Endothelial cell (in vitro differentiated cells): ENCODE measurements around the gene EML1. TPM values are rescaled to one million over a fixed set of nuclear protein-coding genes. Genes with fewer than 3 reads are reported as not detected.

Experiments used
- DNase-seq: peaks from one replicate; pipeline ENCODE4 v3.0.0; 2021; ENCODE audit warnings: low spot score
- H3K27ac Mint-ChIP-seq: one replicate; pipeline ENCODE4 v1.8.0; 2021; ENCODE audit warnings: mixed read lengths, inconsistent platforms; ENCODE audit not compliant: unreplicated experiment
- H3K27me3 Mint-ChIP-seq: one replicate; pipeline ENCODE4 v1.8.0; 2021; ENCODE audit warnings: mild to moderate bottlenecking, moderate library complexity, mixed read lengths, inconsistent platforms; ENCODE audit not compliant: unreplicated experiment
- H3K36me3 Mint-ChIP-seq: one replicate; pipeline ENCODE4 v1.8.0; 2021; ENCODE audit warnings: mild to moderate bottlenecking, low read depth, mixed read lengths, inconsistent platforms; ENCODE audit not compliant: unreplicated experiment
- H3K4me1 Mint-ChIP-seq: one replicate; pipeline ENCODE4 v1.8.0; 2021; ENCODE audit warnings: mild to moderate bottlenecking, mixed read lengths, inconsistent platforms; ENCODE audit not compliant: unreplicated experiment
- H3K4me3 Mint-ChIP-seq: one replicate; pipeline ENCODE4 v1.8.0; 2021; ENCODE audit warnings: mild to moderate bottlenecking, mixed read lengths, inconsistent platforms; ENCODE audit not compliant: unreplicated experiment
- H3K9me3 Mint-ChIP-seq: one replicate; pipeline ENCODE4 v1.8.0; 2021; ENCODE audit warnings: mixed read lengths, inconsistent platforms; ENCODE audit not compliant: unreplicated experiment
- CTCF ChIP-seq: fragments of 200-600 bp; sonication (generic); IDR thresholded peaks from one replicate; pipeline ENCODE4 v1.5.0; 2021; ENCODE audit warnings: antibody characterized with exemption; ENCODE audit not compliant: unreplicated experiment
- total RNA-seq: library from RNA; stranded (reverse); fragmentation: NEBNext Ultra II Directional; extraction: Animal tissue kit (Norgen Biotek cat#: 25700); gene quantifications from one replicate; pipeline ENCODE4 v1.2.1, GENCODE V29; 2021; ENCODE audit not compliant: unreplicated experiment

EML1 gene
- total RNA-seq, 1 donor from 2014 or later: 10.0 TPM

- no peak for TF ChIP-seq CTCF
- Mint-ChIP-seq H3K4me1 (no peaks in the 10 kb centered on the region), H3K36me3 (peaks cover 4% of the 10 kb centered on the region), H3K9me3 (no peaks in the 10 kb centered on the region), H3K4me3 (no peak overlapping the region), H3K27ac (no peak overlapping the region), H3K27me3 (peaks cover 2% of the 10 kb centered on the region)
- no peak for DNase-seq
Observed at GRCh38 chr14:99941211-99941610, 148.0 kb downstream of the EML1 start.

- Mint-ChIP-seq H3K36me3 (peaks cover 4% of the 10 kb centered on the region), H3K27me3 (peaks cover 2% of the 10 kb centered on the region), H3K9me3 (no peaks in the 10 kb centered on the region), H3K27ac (no peak overlapping the region), H3K4me1 (no peaks in the 10 kb centered on the region), H3K4me3 (no peak overlapping the region)
- TF ChIP-seq CTCF: no peak
- DNase-seq: no peak
Observed at GRCh38 chr14:99943620-99944019, 150.4 kb downstream of the EML1 start.

- H3K4me3 Mint-ChIP-seq: no peak overlapping the region
- H3K27ac Mint-ChIP-seq: no peak overlapping the region
- no peaks in the 10 kb centered on the region for H3K9me3 Mint-ChIP-seq
- peaks cover 6% of the 10 kb centered on the region for H3K27me3 Mint-ChIP-seq
- peaks cover 4% of the 10 kb centered on the region for H3K36me3 Mint-ChIP-seq
- no peak for DNase-seq
- no peak for TF ChIP-seq CTCF
- no peaks in the 10 kb centered on the region for H3K4me1 Mint-ChIP-seq
Observed at GRCh38 chr14:99944241-99944651, 151.0 kb downstream of the EML1 start.

- Mint-ChIP-seq H3K4me1 (no peaks in the 10 kb centered on the region), H3K36me3 (peaks cover 4% of the 10 kb centered on the region), H3K27me3 (peaks cover 6% of the 10 kb centered on the region), H3K4me3 (no peak overlapping the region), H3K27ac (no peak overlapping the region), H3K9me3 (no peaks in the 10 kb centered on the region)
- DNase-seq: no peak
- TF ChIP-seq CTCF: no peak
Observed at GRCh38 chr14:99945732-99946651, 152.8 kb downstream of the EML1 start.
